H1 (cell line): Measurements from ENCODE around the gene TXNDC15. TPM values are rescaled to one million over a fixed set of nuclear protein-coding genes. Genes with fewer than 3 reads are reported as not detected.

Experiments used
- ASH2L ChIP-seq: fragments of 200-600, 300-600 bp; sonication (generic); IDR thresholded peaks from one replicate; pipeline ENCODE4 v1.7.1; 2017; ENCODE audit warnings: low read length
- BACH1 ChIP-seq: IDR thresholded peaks from 2 replicates; pipeline ENCODE4 v1.6.1; 2012; ENCODE audit warnings: low read length, improper control_type of control experiment
- BCL11A ChIP-seq, 2 experiments: IDR thresholded peaks; one replicate each; pipeline ENCODE4 v1.6.1; 2011; ENCODE audit warnings: low read depth in 2 of 2, low read length in 2 of 2, mild to moderate bottlenecking in 2 of 2
- CBX5 ChIP-seq: fragments of 300-800, 300-1000 bp; sonication (generic); IDR thresholded peaks from 2 replicates; pipeline ENCODE4 v1.7.1; 2016; ENCODE audit warnings: antibody characterized with exemption, low read length, low read depth
- CEBPB ChIP-seq: IDR thresholded peaks from 2 replicates; pipeline ENCODE4 v1.6.1; 2012; ENCODE audit warnings: low read depth, low read length
- EP300 ChIP-seq, 2 experiments: IDR thresholded peaks; 1 replicate in 1 of 2; 2 replicates in 1 of 2; pipeline ENCODE4 v1.6.1; 2011 to 2012; ENCODE audit warnings: low read depth in 2 of 2, low read length in 2 of 2, mild to moderate bottlenecking in 2 of 2, borderline replicate concordance in 1 of 2, inconsistent platforms in 1 of 2, moderate library complexity in 1 of 2
- EZH2 ChIP-seq: fragments of 200-600 bp; sonication (generic); IDR thresholded peaks from 2 replicates; pipeline ENCODE4 v1.7.1; 2012; ENCODE audit warnings: low read depth, mild to moderate bottlenecking, moderate library complexity, low read length, inconsistent platforms; ENCODE audit not compliant: severe bottlenecking
- JUN ChIP-seq: IDR thresholded peaks from 2 replicates; pipeline ENCODE4 v1.6.1; 2011; ENCODE audit warnings: low read depth, mild to moderate bottlenecking, improper control_type of control experiment, low read length
- JUND ChIP-seq: IDR thresholded peaks from 2 replicates; pipeline ENCODE4 v1.6.1; 2011; ENCODE audit warnings: mild to moderate bottlenecking, improper control_type of control experiment, low read length
- PHF8 ChIP-seq: fragments of 200-600 bp; sonication (generic); conservative IDR thresholded peaks from 2 replicates; pipeline ENCODE4 v1.7.1; 2012; ENCODE audit warnings: low read depth, mild to moderate bottlenecking, inconsistent platforms, low read length, moderate library complexity
- POLR2AphosphoS5 ChIP-seq: IDR thresholded peaks from 2 replicates; pipeline ENCODE4 v1.6.1; 2011; ENCODE audit warnings: low read depth, low read length
- RFX5 ChIP-seq: IDR thresholded peaks from 2 replicates; pipeline ENCODE4 v1.6.1; 2011; ENCODE audit warnings: low read depth, low read length, improper control_type of control experiment, borderline replicate concordance
- RNF2 ChIP-seq: fragments of 200-900, 300-1000 bp; sonication (generic); IDR thresholded peaks from 2 replicates; pipeline ENCODE4 v1.7.1; 2016; ENCODE audit warnings: borderline replicate concordance, low read depth, mild to moderate bottlenecking, antibody characterized with exemption, low read length; ENCODE audit not compliant: poor library complexity, severe bottlenecking; ENCODE audit errors: missing control alignments
- RXRA ChIP-seq: IDR thresholded peaks from 2 replicates; pipeline ENCODE4 v1.6.1; 2011; ENCODE audit warnings: low read depth, mild to moderate bottlenecking, low read length, moderate library complexity; ENCODE audit not compliant: insufficient read depth
- SIRT6 ChIP-seq: IDR thresholded peaks from one replicate; pipeline ENCODE4 v1.7.1; 2012; ENCODE audit warnings: low read length, inconsistent platforms
- SIX5 ChIP-seq: IDR thresholded peaks from 2 replicates; pipeline ENCODE4 v1.6.1; 2011; ENCODE audit warnings: mild to moderate bottlenecking, low read depth, low read length
- SP2 ChIP-seq: IDR thresholded peaks from 2 replicates; pipeline ENCODE4 v1.6.1; 2012; ENCODE audit warnings: mild to moderate bottlenecking, low read length, inconsistent platforms
- SP4 ChIP-seq: IDR thresholded peaks from 2 replicates; pipeline ENCODE4 v1.6.1; 2012; ENCODE audit warnings: low read length, inconsistent platforms
- TCF12 ChIP-seq: IDR thresholded peaks from 2 replicates; pipeline ENCODE4 v1.6.1; 2011; ENCODE audit warnings: low read depth, mild to moderate bottlenecking, low read length
- polyA plus RNA-seq, 7 experiments: library from polyadenylated mRNA; depleted of rRNA in 3 of 7; stranded (reverse) in 5 of 7; unstranded in 2 of 7; fragments of >200 nt in 5 of 7; fragments of 200-250 nt in 2 of 7; gene quantifications; 1 replicate in 5 of 7; 2 replicates in 1 of 7; 4 replicates in 1 of 7; pipeline versions ENCODE4 v1.2.1 to v1.2.3, GENCODE V29; 2011 to 2013; ENCODE audit warnings: missing spikeins in 2 of 7, mixed read lengths in 2 of 7
- total RNA-seq: library from RNA; stranded (reverse); fragmentation: NEBNext Ultra II Directional; extraction: Animal tissue kit (Norgen Biotek cat#: 25700); gene quantifications from 2 replicates; pipeline ENCODE4 v1.2.1, GENCODE V29; 2021
- TF ChIP-seq, protein P1 (sequence below): IDR thresholded peaks from 2 replicates; pipeline ENCODE4 v1.6.1; 2011; ENCODE audit warnings: low read length, improper control_type of control experiment
- TF ChIP-seq, protein P2 (sequence below): IDR thresholded peaks from 2 replicates; pipeline ENCODE4 v1.6.1; 2012; ENCODE audit warnings: inconsistent platforms

The TXNDC15 gene
- total and polyA plus RNA-seq, 2 of the 8 experiments (the other 6 are each of a cell fraction or from before 2014, with no cell fraction given): 20.1 to 30.8 TPM

DNA sequence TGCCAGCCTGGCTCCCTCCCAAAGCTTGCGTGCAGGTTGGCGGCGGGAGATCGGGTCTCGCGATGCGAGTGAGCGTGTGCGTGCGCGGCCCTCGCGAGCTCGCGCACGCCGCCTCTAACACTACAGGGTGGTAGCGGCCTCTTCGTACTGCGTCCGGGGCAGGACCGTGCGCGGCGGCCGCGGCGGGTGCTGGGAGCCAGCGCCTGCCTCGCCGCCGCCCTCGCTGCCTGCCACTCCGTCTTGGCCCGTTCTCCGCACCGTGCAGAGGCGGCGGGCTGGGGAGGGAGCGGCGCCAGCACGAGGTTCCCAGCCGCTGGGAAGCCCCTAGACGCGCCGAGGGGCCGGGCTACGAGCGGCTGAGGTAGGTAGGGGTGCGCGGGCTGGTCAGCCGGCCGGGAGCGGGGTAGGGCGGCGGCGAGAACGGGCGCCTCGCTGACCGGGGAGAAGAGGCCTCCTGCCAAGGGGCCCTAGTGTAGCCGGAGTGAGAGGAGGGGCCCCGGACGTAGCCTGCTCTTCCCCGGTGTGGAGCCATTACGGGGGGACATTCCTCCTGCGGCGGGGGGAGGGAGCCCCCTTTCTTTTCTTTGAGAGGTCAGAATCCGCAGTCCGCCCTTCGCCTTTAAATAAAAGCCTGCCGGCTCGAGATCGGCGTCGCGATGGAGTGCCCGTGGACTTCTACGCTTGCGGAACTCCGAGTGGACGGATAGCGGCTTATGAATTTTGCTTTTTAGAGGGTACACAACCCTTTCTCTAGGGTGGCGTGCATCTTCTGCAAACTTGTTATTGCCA, 28.1 kb upstream of the TXNDC15 start, which contains the start of gene C5orf24 (continued):
- peak; percentile 91 for TF ChIP-seq BACH1
- no peak for TF ChIP-seq TCF12
- no peak for TF ChIP-seq JUN
- TF ChIP-seq PHF8: peak; percentile 88
- TF ChIP-seq, protein P1, sequence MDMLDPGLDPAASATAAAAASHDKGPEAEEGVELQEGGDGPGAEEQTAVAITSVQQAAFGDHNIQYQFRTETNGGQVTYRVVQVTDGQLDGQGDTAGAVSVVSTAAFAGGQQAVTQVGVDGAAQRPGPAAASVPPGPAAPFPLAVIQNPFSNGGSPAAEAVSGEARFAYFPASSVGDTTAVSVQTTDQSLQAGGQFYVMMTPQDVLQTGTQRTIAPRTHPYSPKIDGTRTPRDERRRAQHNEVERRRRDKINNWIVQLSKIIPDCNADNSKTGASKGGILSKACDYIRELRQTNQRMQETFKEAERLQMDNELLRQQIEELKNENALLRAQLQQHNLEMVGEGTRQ: no peak
- no peak for TF ChIP-seq RFX5
- TF ChIP-seq BCL11A (IDR thresholded peaks at IDR 0.05; ENCODE audit: low read depth in 2 of 2, low read length in 2 of 2): no peak
- no peak for TF ChIP-seq RNF2
- TF ChIP-seq SIRT6: no peak
- TF ChIP-seq POLR2AphosphoS5: no peak; the same call in none of the 2 replicates
- peak in 1 of 2 experiments; percentile 15; a peak in 1 of 3 replicates for TF ChIP-seq EP300 (IDR thresholded peaks at IDR 0.05; ENCODE audit: borderline replicate concordance in 1 of 2, low read depth in 2 of 2, low read length in 2 of 2)
- TF ChIP-seq RXRA: no peak
- no peak for TF ChIP-seq EZH2
- no peak; the same call in 1 of the 2 replicates for TF ChIP-seq SP4
- TF ChIP-seq, protein P2, sequence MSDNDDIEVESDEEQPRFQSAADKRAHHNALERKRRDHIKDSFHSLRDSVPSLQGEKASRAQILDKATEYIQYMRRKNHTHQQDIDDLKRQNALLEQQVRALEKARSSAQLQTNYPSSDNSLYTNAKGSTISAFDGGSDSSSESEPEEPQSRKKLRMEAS: peak; percentile 88
- no peak for TF ChIP-seq JUND
- TF ChIP-seq SP2: no peak
- peak; percentile 99 for TF ChIP-seq ASH2L
- no peak for TF ChIP-seq CBX5
- TF ChIP-seq CEBPB: no peak
- TF ChIP-seq SIX5: no peak
